Neural progenitor cell (in vitro differentiated cells): Measurements from ENCODE around the gene PJA2. TPM values are rescaled to one million over a fixed set of nuclear protein-coding genes. Genes with fewer than 3 reads are reported as not detected.
"Not testable (repeated sequence)": the region's sequence is repeated elsewhere in the genome, so short reads cannot be mapped to it uniquely, and the experiment has no call there.

Experiments
- DNase-seq: peaks from one replicate; pipeline ENCODE4 v3.0.0-alpha.2; 2016; ENCODE audit warnings: low spot score
- H2AFZ ChIP-seq: fragments of 200-600 bp; sonication (generic); replicated peaks from 2 replicates; pipeline ENCODE4 v1.6.1; 2016; ENCODE audit warnings: antibody characterized with exemption
- H3F3A ChIP-seq: fragments of 200-600 bp; sonication (generic); 2 replicates; pipeline ENCODE4 v1.6.1; 2016; ENCODE audit warnings: antibody characterized with exemption, low read depth
- H3K27ac ChIP-seq: fragments of 200-600 bp; sonication (generic); 2 replicates; pipeline ENCODE4 v1.5.1; 2016; ENCODE audit warnings: mild to moderate bottlenecking
- H3K27me3 ChIP-seq: fragments of 200-600 bp; sonication (generic); 2 replicates; pipeline ENCODE4 v1.6.1; 2016; ENCODE audit warnings: mild to moderate bottlenecking, moderate library complexity
- H3K36me3 ChIP-seq: fragments of 200-600 bp; sonication (generic); 2 replicates; pipeline ENCODE4 v1.5.1; 2016
- H3K4me1 ChIP-seq: fragments of 200-600 bp; sonication (generic); 2 replicates; pipeline ENCODE4 v1.6.1; 2016; ENCODE audit warnings: mixed run types
- H3K4me2 ChIP-seq: fragments of 200-600 bp; sonication (generic); 2 replicates; pipeline ENCODE4 v1.6.1; 2016
- H3K4me3 ChIP-seq: fragments of 200-600 bp; sonication (generic); 2 replicates; pipeline ENCODE4 v1.5.1; 2016
- H3K79me2 ChIP-seq: fragments of 200-600 bp; sonication (generic); 2 replicates; pipeline ENCODE4 v1.6.1; 2016; ENCODE audit warnings: low read depth
- H3K9ac ChIP-seq: fragments of 200-600 bp; sonication (generic); 2 replicates; pipeline ENCODE4 v1.6.1; 2016
- H3K9me3 ChIP-seq: fragments of 200-600 bp; sonication (generic); 2 replicates; pipeline ENCODE4 v1.5.1; 2016; ENCODE audit warnings: low read depth
- H4K20me1 ChIP-seq: fragments of 200-600 bp; sonication (generic); 2 replicates; pipeline ENCODE4 v1.6.1; 2016; ENCODE audit warnings: low read depth
- H3K27ac Mint-ChIP-seq: 3 replicates; pipeline ENCODE4 v1.8.0; 2021; ENCODE audit warnings: mixed read lengths
- H3K27me3 Mint-ChIP-seq: 2 replicates; pipeline ENCODE4 v1.8.0; 2022; ENCODE audit warnings: low read depth, mild to moderate bottlenecking, inconsistent platforms, moderate library complexity, mixed read lengths; ENCODE audit not compliant: insufficient read depth
- H3K36me3 Mint-ChIP-seq: 3 replicates; pipeline ENCODE4 v1.8.0; 2021; ENCODE audit warnings: mixed read lengths
- H3K4me1 Mint-ChIP-seq: 3 replicates; pipeline ENCODE4 v1.8.0; 2021; ENCODE audit warnings: mixed read lengths
- H3K4me3 Mint-ChIP-seq: 3 replicates; pipeline ENCODE4 v1.8.0; 2021; ENCODE audit warnings: mild to moderate bottlenecking, moderate library complexity, mixed read lengths
- H3K9me3 Mint-ChIP-seq: 3 replicates; pipeline ENCODE4 v1.8.0; 2020; ENCODE audit warnings: mixed read lengths
- EZH2 ChIP-seq: fragments of 200-600 bp; sonication (generic); IDR thresholded peaks from 2 replicates; pipeline ENCODE4 v1.6.1; 2017; ENCODE audit warnings: antibody characterized with exemption, mild to moderate bottlenecking, moderate library complexity
- EZH2phosphoT487 ChIP-seq: fragments of 200-600 bp; sonication (generic); IDR thresholded peaks from 2 replicates; pipeline ENCODE4 v1.6.1; 2017; ENCODE audit warnings: antibody characterized with exemption
- total RNA-seq: library from RNA; depleted of rRNA; stranded (reverse); fragments of >200 nt; gene quantifications from 2 replicates; pipeline ENCODE4 v1.2.3, GENCODE V29; 2015; ENCODE audit warnings: low replicate concordance
- TF ChIP-seq, protein P1 (sequence below): fragments of 200-600 bp; sonication (generic); IDR thresholded peaks from 2 replicates; pipeline ENCODE4 v1.5.1; 2017; ENCODE audit warnings: antibody characterized with exemption, mild to moderate bottlenecking

Gene PJA2
- total RNA-seq, 1 donor from 2014 or later = 128 TPM

DNA sequence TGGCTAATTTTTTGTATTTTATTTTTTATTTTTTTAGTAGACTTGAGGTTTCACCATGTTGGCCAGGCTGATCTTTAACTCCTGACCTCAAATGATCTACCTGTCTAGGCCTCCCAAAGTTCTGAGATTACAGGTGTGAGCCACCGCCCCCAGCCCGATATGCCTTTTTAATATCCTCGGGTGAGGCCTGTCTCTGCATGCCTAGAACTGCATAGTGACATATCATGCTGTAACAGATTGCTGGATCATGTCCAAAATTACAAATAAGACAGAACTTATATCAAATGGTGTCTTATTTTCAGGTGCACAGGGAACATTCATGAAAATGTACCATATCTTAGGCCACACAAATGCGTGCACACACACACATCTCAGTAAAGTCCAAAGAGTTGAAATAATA, 39.1 kb upstream of the PJA2 start:
- peaks cover 14% of the 10 kb centered on the region for H3K4me1 ChIP-seq
- peaks cover 14% of the 10 kb centered on the region for H3K9me3 Mint-ChIP-seq
- no peaks in the 10 kb centered on the region for H3K27me3 Mint-ChIP-seq
- DNase-seq = no peak
- no peak overlapping the region for H3K4me3 ChIP-seq
- no peak overlapping the region for H3K9ac ChIP-seq
- no peak overlapping the region for H3K27ac ChIP-seq
- no peaks in the 10 kb centered on the region for H3K79me2 ChIP-seq
- TF ChIP-seq, protein P1, sequence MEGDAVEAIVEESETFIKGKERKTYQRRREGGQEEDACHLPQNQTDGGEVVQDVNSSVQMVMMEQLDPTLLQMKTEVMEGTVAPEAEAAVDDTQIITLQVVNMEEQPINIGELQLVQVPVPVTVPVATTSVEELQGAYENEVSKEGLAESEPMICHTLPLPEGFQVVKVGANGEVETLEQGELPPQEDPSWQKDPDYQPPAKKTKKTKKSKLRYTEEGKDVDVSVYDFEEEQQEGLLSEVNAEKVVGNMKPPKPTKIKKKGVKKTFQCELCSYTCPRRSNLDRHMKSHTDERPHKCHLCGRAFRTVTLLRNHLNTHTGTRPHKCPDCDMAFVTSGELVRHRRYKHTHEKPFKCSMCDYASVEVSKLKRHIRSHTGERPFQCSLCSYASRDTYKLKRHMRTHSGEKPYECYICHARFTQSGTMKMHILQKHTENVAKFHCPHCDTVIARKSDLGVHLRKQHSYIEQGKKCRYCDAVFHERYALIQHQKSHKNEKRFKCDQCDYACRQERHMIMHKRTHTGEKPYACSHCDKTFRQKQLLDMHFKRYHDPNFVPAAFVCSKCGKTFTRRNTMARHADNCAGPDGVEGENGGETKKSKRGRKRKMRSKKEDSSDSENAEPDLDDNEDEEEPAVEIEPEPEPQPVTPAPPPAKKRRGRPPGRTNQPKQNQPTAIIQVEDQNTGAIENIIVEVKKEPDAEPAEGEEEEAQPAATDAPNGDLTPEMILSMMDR = no peak
- no peak overlapping the region for H2AFZ ChIP-seq
- no peaks in the 10 kb centered on the region for H4K20me1 ChIP-seq
- no peaks in the 10 kb centered on the region for H3K36me3 ChIP-seq
- H3F3A ChIP-seq = peaks cover 10% of the 10 kb centered on the region
- H3K27me3 ChIP-seq = no peaks in the 10 kb centered on the region
- H3K9me3 ChIP-seq = no peaks in the 10 kb centered on the region
- no peak overlapping the region for H3K27ac Mint-ChIP-seq
- peaks cover 14% of the 10 kb centered on the region for H3K4me1 Mint-ChIP-seq
- no peaks in the 10 kb centered on the region for H3K36me3 Mint-ChIP-seq
- H3K4me2 ChIP-seq = no peak overlapping the region
- no peak overlapping the region for H3K4me3 Mint-ChIP-seq

DNA sequence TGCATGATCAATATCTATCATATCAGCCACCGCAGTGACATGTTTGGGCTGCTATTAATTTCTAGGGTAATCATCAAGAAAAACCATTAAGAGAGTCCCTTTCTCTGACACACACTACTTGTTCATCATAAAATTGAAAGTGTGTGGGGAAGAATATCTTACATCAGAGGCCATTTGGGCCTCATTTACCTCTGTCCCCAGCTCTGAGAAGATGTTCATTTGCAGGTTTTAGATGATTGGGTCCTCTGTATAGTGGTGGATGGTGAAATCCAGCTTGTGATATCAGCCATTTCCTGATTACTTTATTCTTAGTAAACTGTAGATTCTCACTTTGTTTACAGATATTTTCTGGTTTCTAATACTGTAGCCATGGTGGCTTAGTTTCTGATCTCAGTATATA, 29.8 kb upstream of the PJA2 start:
- no peak overlapping the region for H3K9ac ChIP-seq
- H2AFZ ChIP-seq = no peak overlapping the region
- DNase-seq = no peak
- TF ChIP-seq EZH2phosphoT487 = no peak
- H3K27me3 Mint-ChIP-seq = no peaks in the 10 kb centered on the region
- no peaks in the 10 kb centered on the region for H3K27me3 ChIP-seq
- H3K9me3 ChIP-seq = no peaks in the 10 kb centered on the region
- H3K4me1 Mint-ChIP-seq = no peaks in the 10 kb centered on the region
- peaks cover 3% of the 10 kb centered on the region for H3K9me3 Mint-ChIP-seq
- no peaks in the 10 kb centered on the region for H3K79me2 ChIP-seq
- no peak overlapping the region for H3K4me2 ChIP-seq
- H3K36me3 ChIP-seq = no peaks in the 10 kb centered on the region
- H3K4me1 ChIP-seq = no peaks in the 10 kb centered on the region
- no peaks in the 10 kb centered on the region for H3F3A ChIP-seq
- no peaks in the 10 kb centered on the region for H3K36me3 Mint-ChIP-seq
- H3K4me3 Mint-ChIP-seq = no peak overlapping the region
- H4K20me1 ChIP-seq = no peaks in the 10 kb centered on the region
- no peak overlapping the region for H3K27ac ChIP-seq
- no peak overlapping the region for H3K27ac Mint-ChIP-seq
- H3K4me3 ChIP-seq = no peak overlapping the region

DNA sequence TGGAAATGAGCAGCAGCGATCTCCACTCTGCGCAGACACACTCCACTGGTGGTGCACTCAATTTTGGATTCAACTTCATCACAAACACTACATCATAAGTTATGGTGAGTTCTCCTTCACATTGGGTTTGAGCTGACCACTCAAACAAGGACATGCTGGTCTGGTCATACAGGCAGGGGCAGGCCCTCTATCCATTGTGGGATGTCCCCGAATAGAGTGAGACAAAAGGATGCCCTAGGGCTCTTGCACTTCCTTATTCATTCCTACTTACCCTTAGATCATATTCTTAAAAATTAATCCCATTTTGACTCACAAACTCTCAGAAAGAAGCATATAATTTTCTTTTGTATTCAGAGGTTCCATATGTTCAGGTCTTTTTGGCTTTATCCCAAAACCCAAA, 16.3 kb upstream of the PJA2 start:
- Mint-ChIP-seq H3K36me3 (no peaks in the 10 kb centered on the region), H3K4me3 (no peak overlapping the region), H3K9me3 (peaks cover 5% of the 10 kb centered on the region), H3K27ac (no peak overlapping the region), H3K27me3 (peaks cover 3% of the 10 kb centered on the region), H3K4me1 (peaks cover 3% of the 10 kb centered on the region)
- Histone ChIP-seq H3K27me3 (no peaks in the 10 kb centered on the region), H3K36me3 (no peaks in the 10 kb centered on the region), H3K4me1 (no peaks in the 10 kb centered on the region), H3K4me2 (no peak overlapping the region), H3K4me3 (no peak overlapping the region), H3K9me3 (no peaks in the 10 kb centered on the region), H4K20me1 (no peaks in the 10 kb centered on the region), H3K79me2 (no peaks in the 10 kb centered on the region), H3K27ac (no peak overlapping the region), H3K9ac (no peak overlapping the region), H2AFZ (no peak overlapping the region), H3F3A (no peaks in the 10 kb centered on the region)
- no peak for DNase-seq
- TF ChIP-seq, protein P1 = no peak
- no peak for TF ChIP-seq EZH2phosphoT487
- TF ChIP-seq EZH2 = no peak

DNA sequence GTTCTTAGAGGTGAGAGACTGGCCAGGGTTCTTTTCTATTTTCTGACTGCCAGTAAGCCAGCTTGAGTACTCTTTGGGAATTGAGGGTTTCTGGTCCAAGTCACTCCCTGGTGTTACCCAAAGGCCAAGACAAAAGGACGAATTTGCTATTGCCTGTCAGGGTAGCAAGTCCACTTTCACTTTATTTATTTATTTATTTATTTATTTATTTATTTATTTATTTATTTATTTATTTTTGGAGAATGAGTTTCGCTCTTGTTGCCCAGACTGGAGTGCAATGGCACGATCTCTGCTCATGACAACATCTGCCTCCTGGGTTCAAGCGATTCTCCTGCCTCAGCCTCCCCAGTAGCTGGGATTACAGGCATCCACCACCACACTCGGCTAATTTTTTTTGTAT, 15.7 kb upstream of the PJA2 start:
- H3K4me1 ChIP-seq, H2AFZ ChIP-seq, H3K9me3 ChIP-seq, H3K9ac ChIP-seq, H3K27ac Mint-ChIP-seq, DNase-seq, H3K4me1 Mint-ChIP-seq, H3F3A ChIP-seq, H3K4me2 ChIP-seq, H3K9me3 Mint-ChIP-seq, H3K36me3 Mint-ChIP-seq, H3K4me3 Mint-ChIP-seq, H3K27ac ChIP-seq, H4K20me1 ChIP-seq, H3K27me3 Mint-ChIP-seq, H3K4me3 ChIP-seq, H3K79me2 ChIP-seq, H3K36me3 ChIP-seq, H3K27me3 ChIP-seq: not testable (repeated sequence)
